RWPE1 (cell line): ENCODE results near the gene CTSO.
"Not testable (repeated sequence)": the region's sequence is repeated elsewhere in the genome, so short reads cannot be mapped to it uniquely, and the experiment has no call there.

Source experiments
- CTCF ChIA-PET: fragments of 350-600 bp; sonication (Branson Sonifier 250); formaldehyde crosslinking; extraction: SDS; loops from one replicate; lab custom pipeline; 2021; lab: Yijun Ruan, JAX
- POLR2A ChIA-PET: fragments of 400-600 bp; formaldehyde crosslinking; extraction: SDS; loops from one replicate; lab custom pipeline; 2020; ENCODE audit warnings: antibody characterized with exemption; ENCODE audit not compliant: low non-redundant PET; lab: Yijun Ruan, JAX
- DNase-seq: peaks from one replicate; pipeline ENCODE4 v3.0.0; 2012; ENCODE audit warnings: low spot score
- H3K27ac ChIP-seq: fragments of 450-650 bp; 2 replicates; pipeline ENCODE4 v1.5.1; 2017
- CTCF ChIP-seq: fragments of 450-650 bp; conservative IDR thresholded peaks from 2 replicates; pipeline ENCODE4 v1.5.1; 2017; ENCODE audit warnings: low read depth, mild to moderate bottlenecking

CTSO gene

GRCh38 chr4:155941085-155941790 lies 12.4 kb downstream of the CTSO start:
- no peak for DNase-seq
- H3K27ac ChIP-seq, result no peak overlapping the region
- ChIA-PET CTCF (interaction anchor here (0.8 kb wide), 1 partner anchor 11 kb away, joined by 4 read pairs; no protein-coding TSS in a partner anchor), POLR2A (no interaction called here)
- no peak for TF ChIP-seq CTCF

- POLR2A ChIA-PET, result no interaction called here
- H3K27ac ChIP-seq, result no peak overlapping the region
- CTCF ChIA-PET, result no interaction called here
- no peak for DNase-seq
- TF ChIP-seq CTCF, result no peak
Observed at GRCh38 chr4:155935389-155935986, 18.2 kb downstream of the CTSO start.

GRCh38 chr4:155934634-155935033 lies 19.0 kb downstream of the CTSO start:
- CTCF ChIA-PET, DNase-seq, H3K27ac ChIP-seq, POLR2A ChIA-PET: not testable (repeated sequence)

GRCh38 chr4:155931634-155932033 lies 22.0 kb downstream of the CTSO start:
- H3K27ac ChIP-seq, result no peak overlapping the region
- POLR2A ChIA-PET, result no interaction called here
- DNase-seq, result no peak
- no peak for TF ChIP-seq CTCF
- CTCF ChIA-PET, result no interaction called here

- TF ChIP-seq CTCF, result no peak
- H3K27ac ChIP-seq, result no peak overlapping the region
- DNase-seq, result no peak
- POLR2A ChIA-PET, result no interaction called here
- CTCF ChIA-PET, result no interaction called here
Observed at GRCh38 chr4:155930330-155930729, 23.3 kb downstream of the CTSO start.

- CTCF ChIA-PET, result no interaction called here
- DNase-seq, result no peak
- no peak for TF ChIP-seq CTCF
- H3K27ac ChIP-seq, result no peak overlapping the region
- POLR2A ChIA-PET, result no interaction called here
Observed at GRCh38 chr4:155929833-155930232, 23.8 kb downstream of the CTSO start.

- ChIA-PET CTCF (interaction anchor here (0.6 kb wide), 1 partner anchor 29 kb away, joined by 3 read pairs; no protein-coding TSS in a partner anchor), POLR2A (no interaction called here)
- no peak overlapping the region for H3K27ac ChIP-seq
- no peak for DNase-seq
- TF ChIP-seq CTCF, result no peak
Observed at GRCh38 chr4:155924637-155925036, 29.0 kb downstream of the CTSO start.
